Chondrocyte (in vitro differentiated cells): ENCODE data around the gene RNF128. TPM values are rescaled to one million over a fixed set of nuclear protein-coding genes. Genes with fewer than 3 reads are reported as not detected.

ENCODE experiments used
- DNase-seq: peaks from one replicate; pipeline ENCODE4 v3.0.0; 2021; ENCODE audit warnings: mixed read lengths, low spot score
- H3K27ac Mint-ChIP-seq: one replicate; pipeline ENCODE4 v1.8.0; 2021; ENCODE audit warnings: mild to moderate bottlenecking, moderate library complexity, mixed read lengths; ENCODE audit not compliant: unreplicated experiment
- H3K27me3 Mint-ChIP-seq: 2 replicates; pipeline ENCODE4 v1.8.0; 2021; ENCODE audit warnings: low read depth, mixed read lengths
- H3K36me3 Mint-ChIP-seq: 2 replicates; pipeline ENCODE4 v1.8.0; 2021; ENCODE audit warnings: low read depth, mixed read lengths
- H3K4me1 Mint-ChIP-seq: 2 replicates; pipeline ENCODE4 v1.8.0; 2021; ENCODE audit warnings: low read depth, mild to moderate bottlenecking, mixed read lengths
- H3K4me3 Mint-ChIP-seq: one replicate; pipeline ENCODE4 v1.8.0; 2021; ENCODE audit warnings: mild to moderate bottlenecking, moderate library complexity, mixed read lengths; ENCODE audit not compliant: unreplicated experiment
- H3K9me3 Mint-ChIP-seq: 2 replicates; pipeline ENCODE4 v1.8.0; 2021; ENCODE audit warnings: low read depth, mixed read lengths
- total RNA-seq: library from RNA; stranded (reverse); gene quantifications from 3 replicates; pipeline ENCODE4 v1.2.1, GENCODE V29; 2021
- TF ChIP-seq, protein P1 (sequence below): fragments of 200-600 bp; sonication (generic); IDR thresholded peaks from 2 replicates; pipeline ENCODE4 v1.5.0; 2021; ENCODE audit warnings: antibody characterized with exemption, mild to moderate bottlenecking, moderate library complexity

Gene RNF128
- total RNA-seq, 1 donor from 2014 or later, result not detected

DNA sequence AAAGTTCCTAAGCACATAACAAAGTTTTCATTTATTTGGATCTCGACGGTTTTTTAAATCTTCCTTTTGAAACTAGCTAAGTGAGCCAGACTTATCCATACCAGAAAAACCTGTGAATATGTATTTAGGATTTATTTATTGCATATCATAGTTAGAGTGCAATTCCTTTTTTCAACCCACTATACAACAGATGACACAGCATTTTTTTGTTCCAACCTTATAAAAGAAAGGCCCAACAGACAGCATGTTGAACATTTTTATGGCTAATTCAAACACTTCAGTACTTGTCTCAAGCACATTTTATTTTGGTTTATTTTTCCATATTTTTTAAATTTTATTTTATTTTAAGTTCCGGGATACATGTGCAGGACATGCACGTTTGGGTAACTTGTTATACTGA, 15.1 kb upstream of the RNF128 start:
- H3K4me3 Mint-ChIP-seq, result no peak overlapping the region
- H3K4me1 Mint-ChIP-seq, result peaks cover 11% of the 10 kb centered on the region
- no peak overlapping the region for H3K27ac Mint-ChIP-seq
- H3K27me3 Mint-ChIP-seq, result peaks cover 13% of the 10 kb centered on the region
- no peaks in the 10 kb centered on the region for H3K9me3 Mint-ChIP-seq
- no peak for DNase-seq
- TF ChIP-seq, protein P1, sequence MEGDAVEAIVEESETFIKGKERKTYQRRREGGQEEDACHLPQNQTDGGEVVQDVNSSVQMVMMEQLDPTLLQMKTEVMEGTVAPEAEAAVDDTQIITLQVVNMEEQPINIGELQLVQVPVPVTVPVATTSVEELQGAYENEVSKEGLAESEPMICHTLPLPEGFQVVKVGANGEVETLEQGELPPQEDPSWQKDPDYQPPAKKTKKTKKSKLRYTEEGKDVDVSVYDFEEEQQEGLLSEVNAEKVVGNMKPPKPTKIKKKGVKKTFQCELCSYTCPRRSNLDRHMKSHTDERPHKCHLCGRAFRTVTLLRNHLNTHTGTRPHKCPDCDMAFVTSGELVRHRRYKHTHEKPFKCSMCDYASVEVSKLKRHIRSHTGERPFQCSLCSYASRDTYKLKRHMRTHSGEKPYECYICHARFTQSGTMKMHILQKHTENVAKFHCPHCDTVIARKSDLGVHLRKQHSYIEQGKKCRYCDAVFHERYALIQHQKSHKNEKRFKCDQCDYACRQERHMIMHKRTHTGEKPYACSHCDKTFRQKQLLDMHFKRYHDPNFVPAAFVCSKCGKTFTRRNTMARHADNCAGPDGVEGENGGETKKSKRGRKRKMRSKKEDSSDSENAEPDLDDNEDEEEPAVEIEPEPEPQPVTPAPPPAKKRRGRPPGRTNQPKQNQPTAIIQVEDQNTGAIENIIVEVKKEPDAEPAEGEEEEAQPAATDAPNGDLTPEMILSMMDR, result no peak
- H3K36me3 Mint-ChIP-seq, result no peaks in the 10 kb centered on the region

DNA sequence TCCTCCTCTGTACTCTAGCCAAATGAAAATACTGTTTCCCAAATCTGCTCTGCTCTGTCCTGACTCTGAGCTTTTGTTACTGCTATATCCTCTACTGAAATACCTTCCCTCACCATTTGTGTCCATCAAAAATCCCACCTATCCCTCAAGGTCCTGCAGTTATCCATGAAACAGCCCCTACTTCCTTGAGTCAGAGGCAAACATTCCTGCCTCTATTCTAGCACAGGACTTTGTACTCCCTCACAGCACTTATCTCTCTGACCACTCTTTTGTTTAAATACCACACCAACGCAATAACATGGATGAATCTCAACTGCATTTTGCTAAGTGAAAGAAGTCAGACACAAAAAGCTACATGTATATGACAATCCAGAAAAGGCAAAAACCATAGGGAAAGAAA, 10.5 kb upstream of the RNF128 start:
- H3K9me3 Mint-ChIP-seq, result no peaks in the 10 kb centered on the region
- peaks cover 13% of the 10 kb centered on the region for H3K27me3 Mint-ChIP-seq
- no peak overlapping the region for H3K27ac Mint-ChIP-seq

DNA sequence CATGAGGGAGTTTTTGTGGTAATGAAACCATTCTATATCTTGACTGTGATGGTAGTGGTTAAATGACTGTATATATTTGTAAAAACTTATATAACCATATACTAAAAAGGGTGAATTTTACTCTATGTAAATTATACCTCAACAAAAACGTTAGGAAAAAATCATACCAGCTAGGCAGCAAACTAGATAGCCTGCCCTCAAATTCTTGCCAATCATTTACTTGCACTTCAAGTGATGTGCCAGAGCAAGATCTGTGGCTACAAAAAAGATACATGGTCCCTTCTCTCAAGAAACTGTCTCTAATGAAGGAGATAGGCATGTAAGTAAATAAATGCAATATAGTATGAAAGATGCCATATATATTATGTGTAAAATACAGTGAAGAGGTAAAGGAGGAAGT, 10.0 kb upstream of the RNF128 start:
- Mint-ChIP-seq H3K9me3 (no peaks in the 10 kb centered on the region), H3K27ac (no peak overlapping the region), H3K36me3 (no peaks in the 10 kb centered on the region), H3K27me3 (peaks cover 13% of the 10 kb centered on the region), H3K4me3 (no peak overlapping the region), H3K4me1 (no peaks in the 10 kb centered on the region)
- no peak for DNase-seq
- TF ChIP-seq, protein P1, result no peak

More for the DNA sequence above, 10.5 kb upstream of the RNF128 start:
- H3K36me3 Mint-ChIP-seq, result no peaks in the 10 kb centered on the region
- TF ChIP-seq, protein P1, result no peak
- no peak overlapping the region for H3K4me3 Mint-ChIP-seq
- H3K4me1 Mint-ChIP-seq, result no peaks in the 10 kb centered on the region
- no peak for DNase-seq

DNA sequence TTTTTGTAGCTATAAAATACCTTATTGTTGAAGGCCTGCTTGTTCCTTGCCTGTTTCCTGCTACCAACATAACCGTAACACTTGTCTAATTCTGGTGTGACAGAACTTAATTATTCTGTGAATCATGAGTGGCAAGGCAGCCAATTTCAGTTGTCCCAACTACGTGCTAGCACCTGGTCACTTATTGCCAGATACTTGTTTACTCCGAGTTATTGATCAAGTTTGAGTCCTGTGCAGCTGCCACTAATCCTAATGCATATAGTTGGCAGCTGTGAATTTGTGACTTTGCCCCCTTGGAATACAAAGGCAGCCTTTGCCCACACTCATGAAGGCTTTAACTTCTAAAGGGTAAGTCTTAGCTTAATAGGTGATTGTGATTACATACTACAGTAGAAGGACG, 7.8 kb upstream of the RNF128 start:
- H3K27me3 Mint-ChIP-seq, result peaks cover 15% of the 10 kb centered on the region
- no peaks in the 10 kb centered on the region for H3K4me1 Mint-ChIP-seq
- H3K36me3 Mint-ChIP-seq, result no peaks in the 10 kb centered on the region
- TF ChIP-seq, protein P1, result no peak
- H3K27ac Mint-ChIP-seq, result no peak overlapping the region
- H3K9me3 Mint-ChIP-seq, result no peaks in the 10 kb centered on the region
- no peak for DNase-seq
- H3K4me3 Mint-ChIP-seq, result no peak overlapping the region

DNA sequence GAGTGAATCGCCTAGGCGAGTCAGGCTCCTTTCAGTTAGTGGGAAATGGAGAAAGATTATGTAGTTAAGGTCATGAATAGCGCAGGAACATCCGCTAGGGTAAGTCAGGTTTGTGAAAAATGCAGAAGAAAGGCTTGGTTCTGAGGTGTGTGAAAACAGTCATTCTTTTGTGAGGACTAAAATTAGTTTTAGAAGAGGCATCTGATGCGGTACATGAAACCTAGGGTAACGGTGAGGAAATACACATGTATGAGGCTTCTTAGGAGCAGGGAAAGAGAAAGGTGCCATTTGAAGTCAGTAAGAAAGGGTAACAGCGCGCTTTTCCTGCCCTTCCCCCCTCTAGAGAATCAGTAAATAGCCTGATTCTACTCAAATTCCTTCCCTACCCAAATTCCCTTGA, 570 bp upstream of the RNF128 start:
- no peak for DNase-seq
- TF ChIP-seq, protein P1, result no peak

More for the DNA sequence above, 570 bp upstream of the RNF128 start:
- Mint-ChIP-seq H3K4me1 (peaks cover 6% of the 10 kb centered on the region), H3K4me3 (peak overlapping the region; percentile 68), H3K27me3 (peaks cover 27% of the 10 kb centered on the region), H3K9me3 (no peaks in the 10 kb centered on the region), H3K27ac (no peak overlapping the region), H3K36me3 (peaks cover 5% of the 10 kb centered on the region)
